HepG2 (cell line): ENCODE measurements around the gene ASH1L. TPM values are rescaled to one million over a fixed set of nuclear protein-coding genes. Genes with fewer than 3 reads are reported as not detected.

Experiments used
- ERF ChIP-seq: IDR thresholded peaks from 2 replicates; pipeline ENCODE4 v1.6.1; 2018; ENCODE audit warnings: missing biosample characterization, missing genetic modification reagents
- PHF21A ChIP-seq: sonication (generic); formaldehyde crosslinking; IDR thresholded peaks from 2 replicates; pipeline ENCODE4 v1.5.0; 2020; ENCODE audit warnings: mild to moderate bottlenecking, missing genetic modification reagents
- RERE ChIP-seq: IDR thresholded peaks from 2 replicates; pipeline ENCODE4 v1.6.1; 2016; ENCODE audit warnings: low read depth, missing genetic modification reagents, missing compliant biosample characterization
- RXRB ChIP-seq: IDR thresholded peaks from 2 replicates; pipeline ENCODE4 v1.6.1; 2016; ENCODE audit warnings: borderline replicate concordance, missing genetic modification reagents, missing compliant biosample characterization
- SRSF9 ChIP-seq: fragments of 200-400 bp; formaldehyde crosslinking; IDR thresholded peaks from 2 replicates; pipeline ENCODE4 v1.6.1; 2018; ENCODE audit warnings: borderline replicate concordance, mild to moderate bottlenecking, low read depth, low read length; ENCODE audit not compliant: insufficient read depth, poor library complexity, severe bottlenecking
- SRY ChIP-seq: sonication (generic); formaldehyde crosslinking; IDR thresholded peaks from 2 replicates; pipeline ENCODE4 v1.8.0; 2022; ENCODE audit warnings: mild to moderate bottlenecking, missing genetic modification reagents
- USF2 ChIP-seq, 2 experiments: sonication (generic) in 1 of 2; formaldehyde crosslinking in 1 of 2; IDR thresholded peaks; 2 replicates each; pipeline versions ENCODE4 v1.5.1 to v1.6.1; 2011 to 2020; ENCODE audit warnings: borderline replicate concordance in 1 of 2, low read depth in 1 of 2, low read length in 1 of 2, mild to moderate bottlenecking in 1 of 2, missing genetic modification reagents in 1 of 2, moderate library complexity in 1 of 2
- ZC3H13 ChIP-seq: sonication (generic); formaldehyde crosslinking; IDR thresholded peaks from 2 replicates; pipeline ENCODE4 v1.8.1; 2023; ENCODE audit warnings: mild to moderate bottlenecking, missing genetic modification reagents, moderate library complexity
- ZNF143 ChIP-seq: sonication (generic); formaldehyde crosslinking; IDR thresholded peaks from 2 replicates; pipeline ENCODE4 v1.4.0; 2020; ENCODE audit warnings: missing genetic modification reagents
- ZNF251 ChIP-seq: sonication (generic); formaldehyde crosslinking; IDR thresholded peaks from 2 replicates; pipeline ENCODE4 v1.9.0; 2021; ENCODE audit warnings: mild to moderate bottlenecking, missing genetic modification reagents
- ZNF629 ChIP-seq: sonication (generic); formaldehyde crosslinking; conservative IDR thresholded peaks from 2 replicates; pipeline ENCODE4 v1.5.0; 2020; ENCODE audit warnings: missing genetic modification reagents
- ZNF780A ChIP-seq: sonication (generic); formaldehyde crosslinking; IDR thresholded peaks from 2 replicates; pipeline ENCODE4 v1.8.0; 2022; ENCODE audit warnings: mild to moderate bottlenecking, missing genetic modification reagents, moderate library complexity
- ZNF850 ChIP-seq: sonication (generic); formaldehyde crosslinking; conservative IDR thresholded peaks from 2 replicates; pipeline ENCODE4 v1.9.0; 2021; ENCODE audit warnings: mild to moderate bottlenecking, missing genetic modification reagents
- polyA plus RNA-seq, 8 experiments: library from polyadenylated mRNA; depleted of rRNA in 3 of 8; stranded (reverse) in 7 of 8; unstranded in 1 of 8; fragments of >200 nt; fragmentation: Illumina TruSeq in 4 of 8; extraction: Trizol in 4 of 8; gene quantifications; 2 replicates each; pipeline versions ENCODE4 v1.2.1 to v1.2.3, GENCODE V29; 2011 to 2016; ENCODE audit warnings: low read depth in 4 of 8, missing spikeins in 1 of 8, mixed read lengths in 1 of 8; ENCODE audit not compliant: insufficient read depth in 1 of 8
- total RNA-seq, 5 experiments: library from RNA; depleted of rRNA; stranded (reverse); fragments of >200 nt; fragmentation: Illumina TruSeq; extraction: Trizol; gene quantifications; 2 replicates each; pipeline ENCODE4 v1.2.3, GENCODE V29; 2016; ENCODE audit warnings: low read depth in 1 of 5
- TF ChIP-seq, protein P1 (sequence below): sonication (generic); formaldehyde crosslinking; IDR thresholded peaks from 2 replicates; pipeline ENCODE4 v1.4.0; 2020; ENCODE audit warnings: missing genetic modification reagents, borderline replicate concordance
- TF ChIP-seq, protein P2 (sequence below): sonication (generic); formaldehyde crosslinking; IDR thresholded peaks from 2 replicates; pipeline ENCODE4 v1.4.0; 2020; ENCODE audit warnings: missing genetic modification reagents
- TF ChIP-seq, protein P3 (sequence below): sonication (generic); IDR thresholded peaks from 2 replicates; pipeline ENCODE4 v1.6.1; 2016; ENCODE audit warnings: low read depth, borderline replicate concordance

Gene ASH1L
- total and polyA plus RNA-seq, 2 of the 13 experiments (the other 11 are each of a cell fraction or from before 2014, with no cell fraction given) = 10.2 to 15.3 TPM

DNA sequence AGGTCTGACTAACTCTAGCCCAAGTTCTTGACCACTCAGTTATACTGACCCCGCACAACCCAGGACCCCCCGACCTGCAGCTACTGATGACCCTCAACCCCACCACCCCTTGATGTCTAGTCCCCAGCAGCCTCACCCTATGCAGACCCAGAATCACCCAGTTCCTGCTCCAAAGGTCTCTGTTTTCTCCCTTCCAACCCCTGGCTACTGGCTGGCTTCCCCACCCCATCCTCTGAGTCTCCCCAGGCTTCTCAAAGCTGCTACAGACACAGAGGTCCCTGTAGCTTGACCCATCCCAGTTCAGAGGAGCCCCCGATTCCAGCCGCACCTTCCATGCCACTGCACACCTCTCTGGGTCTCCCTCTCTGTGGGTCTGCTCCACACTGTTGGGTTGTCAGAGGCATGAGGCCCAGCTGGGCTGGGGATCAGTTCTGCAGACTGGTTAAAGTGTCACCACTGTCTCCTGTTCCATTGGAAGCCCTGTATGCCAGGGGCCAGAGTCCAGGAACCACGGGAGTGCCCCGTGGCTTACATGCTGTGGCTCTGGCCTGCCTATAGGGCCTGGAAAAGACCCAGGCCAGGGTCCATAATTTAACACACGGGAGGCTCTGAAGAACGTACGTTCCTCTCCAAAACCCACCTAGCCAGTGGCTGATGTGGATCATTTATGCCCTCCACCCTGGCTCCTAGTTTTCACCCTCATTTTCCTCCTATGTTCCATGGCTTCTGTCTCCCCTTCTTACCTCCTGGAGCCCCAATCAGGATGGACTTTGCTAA is 261.9 kb downstream of the ASH1L start (continued):
- TF ChIP-seq, protein P1, sequence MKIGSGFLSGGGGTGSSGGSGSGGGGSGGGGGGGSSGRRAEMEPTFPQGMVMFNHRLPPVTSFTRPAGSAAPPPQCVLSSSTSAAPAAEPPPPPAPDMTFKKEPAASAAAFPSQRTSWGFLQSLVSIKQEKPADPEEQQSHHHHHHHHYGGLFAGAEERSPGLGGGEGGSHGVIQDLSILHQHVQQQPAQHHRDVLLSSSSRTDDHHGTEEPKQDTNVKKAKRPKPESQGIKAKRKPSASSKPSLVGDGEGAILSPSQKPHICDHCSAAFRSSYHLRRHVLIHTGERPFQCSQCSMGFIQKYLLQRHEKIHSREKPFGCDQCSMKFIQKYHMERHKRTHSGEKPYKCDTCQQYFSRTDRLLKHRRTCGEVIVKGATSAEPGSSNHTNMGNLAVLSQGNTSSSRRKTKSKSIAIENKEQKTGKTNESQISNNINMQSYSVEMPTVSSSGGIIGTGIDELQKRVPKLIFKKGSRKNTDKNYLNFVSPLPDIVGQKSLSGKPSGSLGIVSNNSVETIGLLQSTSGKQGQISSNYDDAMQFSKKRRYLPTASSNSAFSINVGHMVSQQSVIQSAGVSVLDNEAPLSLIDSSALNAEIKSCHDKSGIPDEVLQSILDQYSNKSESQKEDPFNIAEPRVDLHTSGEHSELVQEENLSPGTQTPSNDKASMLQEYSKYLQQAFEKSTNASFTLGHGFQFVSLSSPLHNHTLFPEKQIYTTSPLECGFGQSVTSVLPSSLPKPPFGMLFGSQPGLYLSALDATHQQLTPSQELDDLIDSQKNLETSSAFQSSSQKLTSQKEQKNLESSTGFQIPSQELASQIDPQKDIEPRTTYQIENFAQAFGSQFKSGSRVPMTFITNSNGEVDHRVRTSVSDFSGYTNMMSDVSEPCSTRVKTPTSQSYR (CRISPR knock-in tag) = peak; percentile 59; the same call in 1 of the 2 replicates
- TF ChIP-seq SRSF9 (no peak), SRY (CRISPR knock-in tag) (peak; percentile 47; the same call in 1 of the 2 replicates), ERF (CRISPR knock-in tag) (peak; percentile 97), ZNF629 (peak; percentile 70; the same call in 1 of the 2 replicates), USF2 (IDR thresholded peaks at IDR 0.05; ENCODE audit: low read depth, low read length) (no peak), USF2 (CRISPR knock-in tag; IDR thresholded peaks at IDR 0.05; ENCODE audit: borderline replicate concordance) (no peak), ZNF143 (CRISPR knock-in tag) (peak; percentile 53; the same call in 1 of the 2 replicates), RXRB (CRISPR knock-in tag) (peak; percentile 85), ZNF780A (CRISPR knock-in tag) (no peak), RERE (no peak; the same call in 1 of the 2 replicates), ZNF850 (CRISPR knock-in tag) (0 out of 2 replicates have a peak, but pooled peaks have one; percentile 60), ZNF251 (CRISPR knock-in tag) (no peak; the same call in 1 of the 2 replicates), PHF21A (CRISPR knock-in tag) (peak; percentile 95), ZC3H13 (CRISPR knock-in tag) (no peak; the same call in 1 of the 2 replicates)
- TF ChIP-seq, protein P2, sequence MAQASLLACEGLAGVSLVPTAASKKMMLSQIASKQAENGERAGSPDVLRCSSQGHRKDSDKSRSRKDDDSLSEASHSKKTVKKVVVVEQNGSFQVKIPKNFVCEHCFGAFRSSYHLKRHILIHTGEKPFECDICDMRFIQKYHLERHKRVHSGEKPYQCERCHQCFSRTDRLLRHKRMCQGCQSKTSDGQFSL (CRISPR knock-in tag) = no peak
- TF ChIP-seq, protein P3, sequence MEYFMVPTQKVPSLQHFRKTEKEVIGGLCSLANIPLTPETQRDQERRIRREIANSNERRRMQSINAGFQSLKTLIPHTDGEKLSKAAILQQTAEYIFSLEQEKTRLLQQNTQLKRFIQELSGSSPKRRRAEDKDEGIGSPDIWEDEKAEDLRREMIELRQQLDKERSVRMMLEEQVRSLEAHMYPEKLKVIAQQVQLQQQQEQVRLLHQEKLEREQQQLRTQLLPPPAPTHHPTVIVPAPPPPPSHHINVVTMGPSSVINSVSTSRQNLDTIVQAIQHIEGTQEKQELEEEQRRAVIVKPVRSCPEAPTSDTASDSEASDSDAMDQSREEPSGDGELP = peak; percentile 96
